NCI-H2227 (cell line): ENCODE measurements around the gene LAMA4.

ENCODE experiments used
- DNase-seq: peaks from one replicate; lab custom pipeline; 2025; ENCODE audit not compliant: unreplicated experiment; lab: John Stamatoyannopoulos, UW

Gene LAMA4

GRCh38 chr6:112100561-112100960 lies 153.8 kb downstream of the LAMA4 start:
- DNase-seq, result no peak

GRCh38 chr6:112096901-112097300 lies 157.5 kb downstream of the LAMA4 start:
- no peak for DNase-seq

- no peak for DNase-seq
Measured at GRCh38 chr6:112087916-112088315, 166.5 kb downstream of the LAMA4 start.

- DNase-seq, result peak; percentile 94
Measured at GRCh38 chr6:112087136-112087911, 167.0 kb downstream of the LAMA4 start, which contains the start of the genes FAM229B and TUBE1. TSS of gene FAM229B (plus strand) at chr6:112087591. CDS start at chr6:112099284, 11,693 bp downstream. TSS of gene TUBE1 (minus strand) at chr6:112087482. CDS start at chr6:112087434, 48 bp downstream.

- peak; percentile 14 for DNase-seq
Measured at GRCh38 chr6:112086744-112087135, 167.6 kb downstream of the LAMA4 start.

GRCh38 chr6:112085286-112086065 lies 168.9 kb downstream of the LAMA4 start:
- no peak for DNase-seq

- no peak for DNase-seq
Measured at GRCh38 chr6:112081569-112081968, 172.8 kb downstream of the LAMA4 start.

GRCh38 chr6:112066606-112067005 lies 187.8 kb downstream of the LAMA4 start:
- no peak for DNase-seq

GRCh38 chr6:112065426-112065986 lies 188.9 kb downstream of the LAMA4 start:
- no peak for DNase-seq

GRCh38 chr6:112062966-112063365 lies 191.4 kb downstream of the LAMA4 start:
- DNase-seq, result no peak

GRCh38 chr6:112061605-112062004 lies 192.8 kb downstream of the LAMA4 start:
- DNase-seq, result no peak
